SK-N-MC (cell line): ENCODE measurements around the gene UBTD1.
A peak's percentile ranks its signal among the peaks of the same experiment; 100 is the strongest.

Source experiments
- DNase-seq: peaks from one replicate; pipeline ENCODE4 v3.0.0-alpha.2; 2011; ENCODE audit warnings: low read depth, low spot score
- H3K27ac ChIP-seq: fragments of 200-600 bp; sonication (generic); 2 replicates; pipeline ENCODE4 v1.5.1; 2016; ENCODE audit warnings: mixed run types
- H3K36me3 ChIP-seq: fragments of 200-600 bp; sonication (generic); 2 replicates; pipeline ENCODE4 v1.6.1; 2017; ENCODE audit warnings: antibody characterized with exemption, low read length, mixed read lengths; ENCODE audit not compliant: insufficient read depth
- H3K4me3 ChIP-seq: fragments of 200-600 bp; sonication (generic); 2 replicates; pipeline ENCODE4 v1.5.1; 2016
- H3K9ac ChIP-seq: fragments of 200-600 bp; sonication (generic); 2 replicates; pipeline ENCODE4 v1.8.0; 2017; ENCODE audit warnings: mixed run types, mixed read lengths; ENCODE audit not compliant: insufficient read length
- H3K9me3 ChIP-seq: fragments of 200-600 bp; sonication (generic); 2 replicates; pipeline ENCODE4 v1.6.1; 2017; ENCODE audit warnings: low read depth, mild to moderate bottlenecking, antibody characterized with exemption, low read length, moderate library complexity, mixed read lengths
- EZH2 ChIP-seq: fragments of 200-600 bp; sonication (generic); IDR thresholded peaks from one replicate; pipeline ENCODE4 v1.6.1; 2017; ENCODE audit warnings: antibody characterized with exemption
- FOXP2 ChIP-seq: optimal IDR thresholded peaks from 2 replicates; pipeline ENCODE3; 2011; ENCODE audit warnings: mild to moderate bottlenecking, moderate library complexity; ENCODE audit not compliant: insufficient read depth; ENCODE audit errors: extremely low read length, control extremely low read depth
- POLR2AphosphoS5 ChIP-seq: IDR thresholded peaks from 2 replicates; pipeline ENCODE4 v1.6.1; 2012; ENCODE audit warnings: mild to moderate bottlenecking, low read depth, low read length, borderline replicate concordance

UBTD1 gene

DNA sequence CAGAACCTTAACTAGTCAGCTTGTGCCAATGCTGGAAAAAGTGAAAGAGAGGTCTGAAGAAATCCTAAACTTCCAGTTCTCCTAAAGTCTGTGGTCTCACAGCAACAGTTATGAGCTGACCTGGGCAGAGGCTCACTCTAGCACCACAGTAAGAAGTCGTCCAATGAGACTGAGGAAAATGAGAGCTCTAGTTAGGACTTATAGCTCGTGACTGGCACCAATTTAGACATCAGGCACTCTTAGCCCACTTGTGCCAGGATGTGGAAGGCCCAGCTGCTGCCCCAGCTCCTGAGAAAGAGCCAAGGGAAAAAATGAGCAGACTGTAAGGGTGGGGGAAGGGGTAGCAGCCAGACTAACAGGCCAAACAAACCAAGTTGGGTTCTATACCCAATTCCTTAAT lies 8.1 kb upstream of the UBTD1 start:
- Histone ChIP-seq H3K27ac (no peak overlapping the region), H3K9me3 (no peaks in the 10 kb centered on the region), H3K9ac (no peak overlapping the region), H3K36me3 (no peaks in the 10 kb centered on the region), H3K4me3 (no peak overlapping the region)
- no peak for DNase-seq
- TF ChIP-seq FOXP2: no peak

DNA sequence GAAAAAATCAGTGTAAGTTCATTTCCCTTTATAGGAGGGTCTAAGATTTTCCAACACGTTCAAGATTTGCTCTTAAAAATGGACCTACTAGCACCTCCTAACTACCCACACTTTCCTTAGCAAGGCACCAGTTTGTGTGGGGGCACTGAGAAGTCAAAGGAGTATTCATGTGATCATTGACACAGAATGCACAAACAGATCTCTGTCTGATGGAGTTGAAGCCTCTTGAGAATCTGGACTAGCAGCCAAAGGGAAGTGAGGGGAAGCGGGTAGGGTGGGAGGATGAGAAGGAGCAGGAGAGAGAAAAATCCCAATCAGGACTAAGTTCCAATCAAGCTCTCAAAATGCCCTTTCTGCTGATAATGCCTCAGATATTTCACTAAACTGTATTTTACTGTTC lies 4.6 kb upstream of the UBTD1 start:
- DNase-seq: no peak
- no peak overlapping the region for H3K9ac ChIP-seq
- TF ChIP-seq FOXP2 (no peak), EZH2 (no peak), POLR2AphosphoS5 (no peak)
- no peaks in the 10 kb centered on the region for H3K36me3 ChIP-seq
- H3K9me3 ChIP-seq: no peaks in the 10 kb centered on the region
- H3K27ac ChIP-seq: no peak overlapping the region
- no peak overlapping the region for H3K4me3 ChIP-seq

DNA sequence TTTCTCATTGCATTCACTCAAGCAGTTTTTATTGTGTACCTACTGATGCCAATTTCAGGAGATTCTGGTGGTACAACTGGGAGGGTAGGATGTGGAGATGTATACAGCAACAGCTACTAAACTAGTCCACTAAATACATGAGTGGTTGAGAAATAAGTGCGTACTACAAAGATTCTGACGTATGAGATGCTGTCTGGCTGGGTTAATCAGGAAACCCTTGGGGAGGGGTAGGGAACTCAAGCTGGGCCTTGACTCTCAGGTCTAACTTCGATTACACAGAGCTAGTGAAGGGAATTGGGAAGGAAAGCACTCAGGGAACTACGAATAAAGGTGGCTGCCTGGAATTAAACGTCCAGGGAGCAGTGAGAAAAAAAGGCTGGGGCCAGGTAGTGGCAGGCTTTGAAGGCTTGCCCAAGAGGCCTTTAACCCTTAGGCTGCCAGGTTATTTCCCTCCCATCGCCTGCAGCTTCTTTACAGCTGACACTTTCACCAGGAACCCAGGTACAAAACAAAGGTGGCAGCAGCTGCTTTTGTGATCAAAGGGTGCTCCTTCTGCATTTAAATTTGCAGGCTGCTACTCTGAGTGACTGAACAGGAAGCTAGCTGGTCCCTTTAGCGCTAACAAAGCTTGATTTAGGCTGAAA lies 3.7 kb upstream of the UBTD1 start:
- H3K9ac ChIP-seq: no peak overlapping the region
- no peak overlapping the region for H3K27ac ChIP-seq
- no peak overlapping the region for H3K4me3 ChIP-seq
- no peaks in the 10 kb centered on the region for H3K9me3 ChIP-seq
- TF ChIP-seq EZH2 (no peak), POLR2AphosphoS5 (no peak), FOXP2 (no peak)
- no peaks in the 10 kb centered on the region for H3K36me3 ChIP-seq
- DNase-seq: no peak

DNA sequence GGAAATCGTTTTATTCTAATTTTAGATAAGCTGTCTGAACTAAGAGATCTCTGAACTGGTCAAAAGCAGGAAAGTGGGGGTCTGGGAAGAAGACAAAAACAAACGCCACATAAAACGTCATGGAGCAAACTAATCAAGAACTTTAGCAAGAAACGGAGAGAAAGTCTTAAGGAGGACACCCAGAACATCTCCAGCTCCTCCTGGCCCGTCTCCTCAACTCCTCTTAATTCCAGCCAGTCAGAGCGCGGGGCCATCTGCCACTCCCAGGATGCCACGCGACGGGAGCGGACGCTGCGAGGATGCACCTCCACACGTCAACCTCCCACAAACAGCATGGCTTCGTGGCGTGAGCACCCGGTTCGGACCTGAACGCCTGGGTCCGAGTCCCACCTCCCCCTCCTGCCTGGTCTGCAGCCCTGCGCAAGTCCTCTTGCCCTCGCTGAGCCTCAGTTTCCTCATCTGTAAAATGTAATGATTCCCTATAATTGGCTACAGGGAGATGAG lies 1.1 kb upstream of the UBTD1 start:
- Histone ChIP-seq H3K9ac (peak overlapping the region; percentile 83), H3K4me3 (peak overlapping the region; percentile 85), H3K36me3 (no peaks in the 10 kb centered on the region), H3K27ac (peak overlapping the region; percentile 68; the same call in 1 of the 2 replicates), H3K9me3 (no peaks in the 10 kb centered on the region)
- DNase-seq: no peak
- no peak for TF ChIP-seq FOXP2
- TF ChIP-seq POLR2AphosphoS5: no peak; the same call in 1 of the 2 replicates
- no peak for TF ChIP-seq EZH2

DNA sequence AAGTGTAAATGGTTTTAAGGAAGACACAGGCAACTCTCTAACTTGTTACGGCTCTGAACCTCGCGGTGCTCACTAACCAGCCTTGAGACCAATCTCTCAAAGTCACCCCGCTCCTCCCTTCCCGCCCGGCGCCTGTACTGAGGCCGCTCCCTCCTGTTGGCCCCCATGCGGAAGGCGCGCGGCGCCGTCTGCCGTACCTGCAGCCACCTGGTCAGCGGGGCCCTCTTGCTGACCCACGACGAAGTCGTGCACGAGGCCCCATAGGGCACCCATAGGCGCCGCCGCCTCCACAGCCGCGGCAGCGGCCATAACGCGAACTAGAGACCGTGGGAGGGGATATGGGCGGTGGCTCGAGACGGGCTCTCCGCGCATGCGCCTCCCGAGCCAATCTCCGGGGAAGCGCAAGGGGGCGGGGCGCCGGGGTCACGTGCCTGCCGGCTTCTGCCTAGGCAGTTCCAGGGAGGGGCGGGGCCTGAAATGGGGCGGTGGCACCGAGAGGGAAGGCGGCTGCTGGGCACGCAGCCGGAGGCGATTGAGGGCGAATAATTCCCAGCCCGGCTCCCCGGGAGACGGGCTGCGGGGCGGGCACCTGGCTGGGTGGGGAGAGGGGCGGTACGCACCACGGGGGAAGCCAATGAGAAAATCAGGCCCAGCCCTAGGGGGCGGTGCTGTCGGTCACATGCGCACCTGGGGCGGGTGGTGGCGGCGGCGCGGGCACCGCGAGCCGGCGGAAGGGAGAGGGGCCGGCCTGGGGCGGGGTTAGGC lies 466 bp upstream of the UBTD1 start, which contains the start of gene MMS19:
MMS19 (minus strand) TSS at position 347 of the 765 bp plus-strand sequence; CDS start at position 309, 38 bp downstream.
- Histone ChIP-seq H3K4me3 (peak within 1 kb of the TSS; percentile 85), H3K36me3 (no peaks in the 10 kb centered on the region), H3K9me3 (no peaks in the 10 kb centered on the region), H3K27ac (peak within 1 kb of the TSS; percentile 68; the same call in 1 of the 2 replicates), H3K9ac (peak within 1 kb of the TSS; percentile 83)
- peak; percentile 45 for DNase-seq
- TF ChIP-seq EZH2 (no peak), POLR2AphosphoS5 (peak; percentile 68; the same call in 1 of the 2 replicates), FOXP2 (no peak)

DNA sequence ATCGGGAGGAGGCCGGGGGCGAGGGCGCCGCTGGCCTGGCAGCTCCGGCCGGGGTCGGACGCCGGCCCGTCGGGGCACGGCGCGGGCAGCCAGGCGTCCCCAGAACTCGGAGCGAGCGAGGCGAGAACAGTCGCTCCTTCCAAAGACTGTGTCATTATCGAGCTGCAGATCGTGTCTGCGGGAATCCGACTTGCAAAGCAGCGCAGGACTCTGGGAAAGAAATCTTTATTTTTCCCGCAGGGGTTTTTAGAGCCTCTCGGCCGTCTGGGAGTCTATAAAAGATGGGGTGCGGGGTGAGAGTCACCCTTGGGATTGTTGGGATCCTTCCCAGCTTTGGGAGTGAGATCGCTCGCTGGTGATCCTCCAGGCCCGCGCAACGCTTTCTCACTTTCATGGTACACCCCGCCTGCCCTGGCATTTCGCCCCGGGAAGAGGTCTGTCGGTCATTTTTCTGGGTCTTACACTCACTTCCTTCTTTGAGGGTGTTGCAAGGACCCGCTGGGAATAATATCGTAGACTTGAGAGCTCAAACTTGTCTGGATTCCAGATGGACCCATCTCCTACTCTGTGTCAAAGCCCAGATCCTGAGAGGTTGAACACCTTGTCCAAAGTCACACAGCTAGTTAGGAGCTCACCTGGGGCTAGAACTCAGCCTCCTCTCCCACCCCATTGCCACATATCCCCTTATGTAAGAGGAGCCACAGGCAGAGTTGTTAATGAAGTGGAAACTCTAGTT lies 1.0 kb downstream of the UBTD1 start:
- Histone ChIP-seq H3K36me3 (no peaks in the 10 kb centered on the region), H3K9ac (peak overlapping the region; percentile 15), H3K27ac (no peak overlapping the region), H3K4me3 (peak overlapping the region; percentile 78), H3K9me3 (no peaks in the 10 kb centered on the region)
- TF ChIP-seq FOXP2 (no peak), EZH2 (no peak), POLR2AphosphoS5 (no peak)
- no peak for DNase-seq

DNA sequence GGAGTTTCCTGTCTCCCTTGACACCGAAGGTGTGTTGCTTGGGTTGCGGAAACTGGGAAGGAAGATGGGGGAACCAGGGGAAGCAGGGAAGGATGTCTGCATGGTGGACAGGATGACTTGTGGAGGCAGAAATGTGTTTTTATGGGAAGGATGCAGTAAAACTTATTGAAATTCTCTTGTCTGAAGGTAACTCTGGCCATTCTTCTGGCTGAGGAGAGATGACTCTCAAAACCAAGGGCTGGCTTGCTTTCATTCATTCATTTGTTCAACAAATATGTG lies 1.5 kb downstream of the UBTD1 start:
- Histone ChIP-seq H3K9ac (no peak overlapping the region), H3K4me3 (no peak overlapping the region), H3K9me3 (no peaks in the 10 kb centered on the region), H3K36me3 (no peaks in the 10 kb centered on the region), H3K27ac (no peak overlapping the region)
- TF ChIP-seq POLR2AphosphoS5 (no peak), FOXP2 (no peak), EZH2 (no peak)
- no peak for DNase-seq

DNA sequence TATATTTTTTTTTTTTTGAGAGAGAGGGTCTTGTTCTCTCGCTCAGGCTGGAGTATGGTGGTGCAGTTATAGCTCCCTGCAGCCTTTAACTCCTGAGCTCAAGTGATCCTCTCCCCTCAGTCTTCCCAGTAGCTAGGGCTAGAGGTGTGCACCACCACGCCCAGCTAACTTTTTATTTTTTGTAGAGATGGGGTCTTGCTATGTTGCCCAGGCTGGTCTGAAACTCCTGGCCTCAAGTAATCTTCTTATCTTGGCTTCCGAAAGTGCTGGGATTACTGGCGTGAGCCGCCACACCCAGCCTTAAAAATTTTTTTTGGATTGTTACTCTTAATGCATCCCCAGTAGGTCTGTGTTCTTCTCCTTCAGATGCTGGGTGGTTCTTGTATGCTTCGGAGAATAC lies 4.2 kb downstream of the UBTD1 start:
- Histone ChIP-seq H3K9me3 (no peaks in the 10 kb centered on the region), H3K36me3 (no peaks in the 10 kb centered on the region), H3K27ac (no peak overlapping the region), H3K4me3 (no peak overlapping the region), H3K9ac (no peak overlapping the region)
- no peak for TF ChIP-seq EZH2
- TF ChIP-seq POLR2AphosphoS5: no peak
- no peak for TF ChIP-seq FOXP2
- DNase-seq: no peak
